Measurements from ENCODE around the gene EEF1AKMT1. TPM values are rescaled to one million over a fixed set of nuclear protein-coding genes. Genes with fewer than 3 reads are reported as not detected.
"Not testable (repeated sequence)": the region's sequence is repeated elsewhere in the genome, so short reads cannot be mapped to it uniquely, and the experiment has no call there.

Gene EEF1AKMT1
- total RNA-seq, 1 donor from 2014 or later: 9.0 TPM

- no peak for DNase-seq (ENCODE audit: low spot score)
Observed at GRCh38 chr13:20700288-20700687, 73.5 kb downstream of the EEF1AKMT1 start.

GRCh38 chr13:20699715-20700114 lies 74.0 kb downstream of the EEF1AKMT1 start:
- DNase-seq (ENCODE audit: low spot score): no peak

GRCh38 chr13:20696073-20696472 lies 77.7 kb downstream of the EEF1AKMT1 start:
- no peak for DNase-seq (ENCODE audit: low spot score)

- DNase-seq (ENCODE audit: low spot score): no peak
Observed at GRCh38 chr13:20691616-20692015, 82.1 kb downstream of the EEF1AKMT1 start.

GRCh38 chr13:20689291-20689690 lies 84.5 kb downstream of the EEF1AKMT1 start:
- DNase-seq (ENCODE audit: low spot score): no peak

- no peak for DNase-seq (ENCODE audit: low spot score)
Observed at GRCh38 chr13:20686863-20687579, 86.7 kb downstream of the EEF1AKMT1 start.

- DNase-seq (ENCODE audit: low spot score): no peak
Observed at GRCh38 chr13:20686167-20686566, 87.6 kb downstream of the EEF1AKMT1 start.

GRCh38 chr13:20685092-20685491 lies 88.7 kb downstream of the EEF1AKMT1 start:
- DNase-seq (ENCODE audit: low spot score): no peak

- no peak for DNase-seq (ENCODE audit: low spot score)
Observed at GRCh38 chr13:20684546-20684945, 89.2 kb downstream of the EEF1AKMT1 start.

- no peak for DNase-seq (ENCODE audit: low spot score)
Observed at GRCh38 chr13:20684041-20684440, 89.7 kb downstream of the EEF1AKMT1 start.

GRCh38 chr13:20682061-20682460 lies 91.7 kb downstream of the EEF1AKMT1 start:
- DNase-seq (ENCODE audit: low spot score): no peak

- not testable (repeated sequence) for DNase-seq (ENCODE audit: low spot score)
Observed at GRCh38 chr13:20681481-20681880, 92.3 kb downstream of the EEF1AKMT1 start.

- DNase-seq (ENCODE audit: low spot score): no peak
Observed at GRCh38 chr13:20680416-20681080, 93.2 kb downstream of the EEF1AKMT1 start.

GRCh38 chr13:20679879-20680278 lies 93.9 kb downstream of the EEF1AKMT1 start:
- DNase-seq (ENCODE audit: low spot score): no peak

Other genes starting within 250 kb of the EEF1AKMT1 start
- 31.0 TPM for gene CRYL1, start 248.1 kb downstream of the EEF1AKMT1 start, total RNA-seq
- gene IFT88, start 206.8 kb downstream of the EEF1AKMT1 start, total RNA-seq: 13.4 TPM
- gene IL17D, start 70.3 kb downstream of the EEF1AKMT1 start, total RNA-seq: 2.2 TPM
- gene XPO4, start 128.8 kb upstream of the EEF1AKMT1 start, total RNA-seq: 13.1 TPM